ENCODE measurements around the gene CTNNB1.

CTNNB1 gene

DNA sequence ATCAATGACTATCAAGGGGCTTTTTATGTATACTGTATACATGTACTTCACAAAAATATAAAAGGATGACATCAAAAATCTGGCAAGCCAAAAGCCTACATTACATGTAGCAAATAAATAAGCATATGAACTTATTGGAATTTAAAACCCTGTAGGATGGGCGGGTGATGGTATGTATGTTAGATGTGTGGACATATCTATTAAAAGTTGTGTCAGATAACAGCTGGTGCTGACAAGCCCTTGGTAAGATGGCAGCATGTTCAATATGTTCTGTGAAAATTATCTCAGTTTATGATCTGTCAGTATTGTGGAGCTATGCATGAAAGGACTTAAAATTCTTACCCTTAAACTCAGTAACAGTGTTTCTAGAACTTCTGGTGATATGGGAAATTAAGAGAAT lies 20.1 kb downstream of the CTNNB1 start:
- Mint-ChIP-seq H3K4me1 (ENCODE audit: low read depth) (peaks cover 75% of the 10 kb centered on the region), H3K27ac (peak overlapping the region; percentile 72), H3K27me3 (no peaks in the 10 kb centered on the region), H3K36me3 (ENCODE audit: low read depth) (peaks cover 44% of the 10 kb centered on the region), H3K9me3 (no peaks in the 10 kb centered on the region), H3K4me3 (no peak overlapping the region)
- no peak for DNase-seq

DNA sequence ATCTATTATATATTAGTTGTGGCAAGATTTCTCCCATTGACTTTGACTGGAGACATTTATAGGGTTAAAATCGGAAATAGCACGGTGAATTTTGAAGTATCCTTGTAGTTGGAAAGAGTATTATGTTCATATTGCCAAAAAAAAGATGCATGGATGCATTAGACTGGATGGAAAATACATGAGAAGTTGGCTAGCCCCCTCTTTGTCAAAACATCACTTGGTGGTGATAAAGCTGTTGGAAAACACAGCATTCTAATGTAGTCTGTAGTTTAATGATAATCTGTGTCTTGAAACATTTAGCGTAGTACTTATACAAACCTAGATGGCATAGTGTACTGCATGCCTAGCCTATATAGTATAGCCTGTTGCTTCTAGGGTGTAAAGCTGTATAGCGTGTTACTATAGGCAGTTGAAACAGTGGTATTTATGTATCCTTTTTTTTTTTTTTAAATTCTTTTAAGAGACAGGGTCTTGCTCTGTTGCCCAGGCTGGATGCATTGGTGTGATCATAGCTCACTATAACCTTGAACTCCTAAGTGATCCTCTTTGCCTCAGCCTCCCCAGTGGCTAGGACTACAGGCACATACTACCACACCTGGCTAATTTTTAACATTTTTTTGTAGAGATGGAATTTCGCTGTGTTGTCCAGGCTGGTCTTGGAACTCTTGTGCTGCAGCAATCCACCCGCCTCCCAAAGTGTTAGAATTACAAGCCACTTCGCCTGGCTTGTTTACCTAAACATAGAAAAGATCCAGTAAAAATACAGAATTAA lies 21.8 kb downstream of the CTNNB1 start:
- H3K4me1 Mint-ChIP-seq (ENCODE audit: low read depth), result peaks cover 67% of the 10 kb centered on the region
- no peak overlapping the region for H3K4me3 Mint-ChIP-seq
- DNase-seq, result no peak
- H3K9me3 Mint-ChIP-seq, result no peaks in the 10 kb centered on the region
- no peaks in the 10 kb centered on the region for H3K27me3 Mint-ChIP-seq
- peak overlapping the region; percentile 76 for H3K27ac Mint-ChIP-seq
- H3K36me3 Mint-ChIP-seq (ENCODE audit: low read depth), result peaks cover 58% of the 10 kb centered on the region

DNA sequence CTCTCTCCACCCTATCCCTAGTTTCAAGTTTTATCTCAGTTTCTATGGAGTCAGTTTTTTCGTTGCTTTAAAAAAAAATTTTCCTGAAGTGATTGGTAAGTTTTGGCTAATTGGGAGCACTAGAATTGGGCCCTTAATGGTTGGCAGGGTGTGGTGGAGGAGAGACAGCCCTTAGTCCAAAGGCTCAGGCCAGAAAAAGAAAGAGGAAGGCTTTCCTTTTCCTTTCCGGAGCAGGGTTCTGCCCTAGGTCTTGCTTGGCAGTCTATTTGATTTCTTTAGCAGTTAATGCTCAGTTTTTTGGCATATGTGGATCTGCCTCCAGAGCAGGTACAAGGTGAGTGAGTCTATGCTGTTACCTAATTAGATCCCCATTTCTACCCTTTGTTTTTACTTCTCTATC lies 22.7 kb downstream of the CTNNB1 start:
- no peaks in the 10 kb centered on the region for H3K9me3 Mint-ChIP-seq
- H3K27ac Mint-ChIP-seq, result peak overlapping the region; percentile 76
- H3K36me3 Mint-ChIP-seq (ENCODE audit: low read depth), result peaks cover 64% of the 10 kb centered on the region
- no peaks in the 10 kb centered on the region for H3K27me3 Mint-ChIP-seq
- no peak overlapping the region for H3K4me3 Mint-ChIP-seq
- peaks cover 67% of the 10 kb centered on the region for H3K4me1 Mint-ChIP-seq (ENCODE audit: low read depth)
- DNase-seq, result no peak

DNA sequence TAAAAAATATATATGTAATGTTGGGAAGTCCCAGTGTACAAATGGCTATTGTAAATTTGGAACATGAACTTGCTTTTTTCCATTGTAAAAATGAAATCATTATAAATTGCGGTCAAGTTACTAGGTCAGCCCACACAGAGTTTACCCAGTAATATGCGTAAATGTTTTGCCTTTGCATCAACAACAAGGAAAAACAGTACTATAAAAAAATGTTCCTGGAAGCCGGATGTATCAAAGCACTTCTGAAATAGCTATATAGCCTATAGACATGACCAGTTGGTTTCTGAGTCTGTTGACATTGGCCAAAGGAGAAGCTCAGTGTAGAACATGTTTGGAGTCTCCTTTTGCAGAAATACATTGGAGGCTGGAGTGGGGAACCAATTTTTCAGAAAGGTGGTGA lies 23.2 kb downstream of the CTNNB1 start:
- Mint-ChIP-seq H3K9me3 (no peaks in the 10 kb centered on the region), H3K36me3 (ENCODE audit: low read depth) (peaks cover 67% of the 10 kb centered on the region), H3K27ac (peak overlapping the region; percentile 76), H3K27me3 (no peaks in the 10 kb centered on the region), H3K4me3 (no peak overlapping the region), H3K4me1 (ENCODE audit: low read depth) (peaks cover 65% of the 10 kb centered on the region)
- DNase-seq, result no peak

DNA sequence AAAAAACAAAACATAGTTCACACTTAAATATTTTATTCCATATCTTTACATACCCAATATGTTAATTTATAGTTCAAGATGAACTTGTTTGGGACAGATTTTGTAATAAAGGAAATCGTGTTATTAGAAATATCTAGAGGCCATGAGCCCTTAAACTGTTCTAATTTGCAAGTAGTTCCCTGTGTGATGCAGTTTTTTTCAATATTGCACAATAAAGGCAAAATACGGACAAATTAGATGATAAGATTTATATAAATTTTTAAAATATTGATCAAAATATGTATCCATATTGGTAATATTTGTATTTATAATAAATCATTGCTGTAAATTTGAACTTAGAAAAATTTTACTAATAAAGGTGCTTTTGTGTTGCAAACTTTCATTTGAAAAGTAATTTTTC lies 23.8 kb downstream of the CTNNB1 start:
- DNase-seq, result no peak
- no peak overlapping the region for H3K27ac Mint-ChIP-seq
- no peak overlapping the region for H3K4me3 Mint-ChIP-seq
- H3K36me3 Mint-ChIP-seq (ENCODE audit: low read depth), result peaks cover 70% of the 10 kb centered on the region
- H3K4me1 Mint-ChIP-seq (ENCODE audit: low read depth), result peaks cover 67% of the 10 kb centered on the region
- H3K9me3 Mint-ChIP-seq, result no peaks in the 10 kb centered on the region
- H3K27me3 Mint-ChIP-seq, result no peaks in the 10 kb centered on the region

DNA sequence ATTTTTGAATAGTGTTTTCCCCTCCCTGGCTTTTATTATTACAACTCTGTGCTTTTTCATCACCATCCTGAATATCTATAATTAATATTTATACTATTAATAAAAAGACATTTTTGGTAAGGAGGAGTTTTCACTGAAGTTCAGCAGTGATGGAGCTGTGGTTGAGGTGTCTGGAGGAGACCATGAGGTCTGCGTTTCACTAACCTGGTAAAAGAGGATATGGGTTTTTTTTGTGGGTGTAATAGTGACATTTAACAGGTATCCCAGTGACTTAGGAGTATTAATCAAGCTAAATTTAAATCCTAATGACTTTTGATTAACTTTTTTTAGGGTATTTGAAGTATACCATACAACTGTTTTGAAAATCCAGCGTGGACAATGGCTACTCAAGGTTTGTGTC lies 24.4 kb downstream of the CTNNB1 start:
- no peaks in the 10 kb centered on the region for H3K9me3 Mint-ChIP-seq
- peaks cover 74% of the 10 kb centered on the region for H3K36me3 Mint-ChIP-seq (ENCODE audit: low read depth)
- H3K4me1 Mint-ChIP-seq (ENCODE audit: low read depth), result peaks cover 68% of the 10 kb centered on the region
- H3K4me3 Mint-ChIP-seq, result no peak overlapping the region
- H3K27ac Mint-ChIP-seq, result peak overlapping the region; percentile 79
- no peak for DNase-seq
- no peaks in the 10 kb centered on the region for H3K27me3 Mint-ChIP-seq

DNA sequence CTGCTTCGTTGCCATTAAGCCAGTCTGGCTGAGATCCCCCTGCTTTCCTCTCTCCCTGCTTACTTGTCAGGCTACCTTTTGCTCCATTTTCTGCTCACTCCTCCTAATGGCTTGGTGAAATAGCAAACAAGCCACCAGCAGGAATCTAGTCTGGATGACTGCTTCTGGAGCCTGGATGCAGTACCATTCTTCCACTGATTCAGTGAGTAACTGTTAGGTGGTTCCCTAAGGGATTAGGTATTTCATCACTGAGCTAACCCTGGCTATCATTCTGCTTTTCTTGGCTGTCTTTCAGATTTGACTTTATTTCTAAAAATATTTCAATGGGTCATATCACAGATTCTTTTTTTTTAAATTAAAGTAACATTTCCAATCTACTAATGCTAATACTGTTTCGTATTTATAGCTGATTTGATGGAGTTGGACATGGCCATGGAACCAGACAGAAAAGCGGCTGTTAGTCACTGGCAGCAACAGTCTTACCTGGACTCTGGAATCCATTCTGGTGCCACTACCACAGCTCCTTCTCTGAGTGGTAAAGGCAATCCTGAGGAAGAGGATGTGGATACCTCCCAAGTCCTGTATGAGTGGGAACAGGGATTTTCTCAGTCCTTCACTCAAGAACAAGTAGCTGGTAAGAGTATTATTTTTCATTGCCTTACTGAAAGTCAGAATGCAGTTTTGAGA lies 25.0 kb downstream of the CTNNB1 start:
- Mint-ChIP-seq H3K27ac (peak overlapping the region; percentile 79), H3K4me3 (no peak overlapping the region), H3K9me3 (no peaks in the 10 kb centered on the region), H3K27me3 (no peaks in the 10 kb centered on the region), H3K36me3 (ENCODE audit: low read depth) (peaks cover 80% of the 10 kb centered on the region), H3K4me1 (ENCODE audit: low read depth) (peaks cover 64% of the 10 kb centered on the region)
- DNase-seq, result no peak

DNA sequence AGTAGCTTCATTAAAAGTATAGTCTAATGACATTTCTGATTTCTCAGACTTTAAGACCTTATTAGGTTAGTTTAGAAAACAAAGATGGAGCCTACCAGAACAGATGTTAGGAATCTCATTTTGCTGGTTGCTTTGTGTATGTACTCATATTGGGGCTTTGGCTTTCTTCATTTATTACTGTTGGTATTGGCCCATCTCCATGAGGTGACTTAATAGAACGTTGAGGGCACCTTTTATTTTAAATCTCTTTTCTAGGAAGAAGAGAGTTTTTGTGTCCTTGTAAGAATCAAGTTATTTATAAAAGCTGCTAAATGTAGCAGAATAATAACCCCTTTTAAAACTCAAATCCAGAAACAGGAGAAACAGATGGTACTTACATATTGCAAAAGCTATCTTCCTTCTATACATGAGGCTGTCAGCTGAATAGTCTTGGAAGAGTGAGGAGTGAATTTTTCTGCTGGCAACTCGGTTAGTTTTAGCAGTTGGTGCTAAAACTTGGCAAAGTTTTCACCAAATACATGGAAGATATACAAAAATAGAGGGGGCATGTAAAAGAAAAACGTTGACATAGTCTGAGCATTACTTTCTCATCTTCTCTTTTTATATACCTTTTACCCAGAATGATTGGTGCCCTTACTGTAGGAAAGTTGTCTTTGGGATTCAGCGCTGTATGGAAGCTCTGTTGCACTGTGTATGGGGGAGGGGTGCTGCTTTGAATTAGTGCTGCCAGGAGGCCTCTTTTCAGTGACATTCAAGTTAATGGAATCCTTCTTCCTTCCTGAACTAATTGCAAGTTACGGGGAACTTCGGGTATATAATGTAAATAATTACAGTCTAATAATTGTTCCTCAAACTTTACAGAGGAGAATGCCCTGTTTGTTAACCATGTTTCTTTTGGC lies 35.8 kb downstream of the CTNNB1 start:
- no peak for DNase-seq
- Mint-ChIP-seq H3K4me1 (ENCODE audit: low read depth) (peaks cover 4% of the 10 kb centered on the region), H3K4me3 (no peak overlapping the region), H3K27me3 (no peaks in the 10 kb centered on the region), H3K27ac (peak overlapping the region; percentile 37), H3K9me3 (no peaks in the 10 kb centered on the region), H3K36me3 (ENCODE audit: low read depth) (peaks cover 99% of the 10 kb centered on the region)

DNA sequence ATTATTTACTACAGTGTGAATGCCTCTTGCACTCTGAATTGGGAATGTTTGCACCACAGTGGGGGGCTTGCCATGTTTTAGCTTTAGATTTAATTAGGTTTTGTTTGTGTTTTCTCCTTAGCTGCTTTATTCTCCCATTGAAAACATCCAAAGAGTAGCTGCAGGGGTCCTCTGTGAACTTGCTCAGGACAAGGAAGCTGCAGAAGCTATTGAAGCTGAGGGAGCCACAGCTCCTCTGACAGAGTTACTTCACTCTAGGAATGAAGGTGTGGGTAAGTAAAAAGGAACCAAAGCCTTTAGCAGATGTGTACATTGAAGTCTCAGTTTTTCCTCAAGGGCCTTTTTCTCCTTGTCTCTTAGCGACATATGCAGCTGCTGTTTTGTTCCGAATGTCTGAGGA lies 36.9 kb downstream of the CTNNB1 start:
- Mint-ChIP-seq H3K27me3 (no peaks in the 10 kb centered on the region), H3K9me3 (no peaks in the 10 kb centered on the region), H3K36me3 (ENCODE audit: low read depth) (peaks cover 98% of the 10 kb centered on the region), H3K4me1 (ENCODE audit: low read depth) (peaks cover 1% of the 10 kb centered on the region), H3K27ac (peak overlapping the region; percentile 52), H3K4me3 (no peak overlapping the region)
- DNase-seq, result no peak

DNA sequence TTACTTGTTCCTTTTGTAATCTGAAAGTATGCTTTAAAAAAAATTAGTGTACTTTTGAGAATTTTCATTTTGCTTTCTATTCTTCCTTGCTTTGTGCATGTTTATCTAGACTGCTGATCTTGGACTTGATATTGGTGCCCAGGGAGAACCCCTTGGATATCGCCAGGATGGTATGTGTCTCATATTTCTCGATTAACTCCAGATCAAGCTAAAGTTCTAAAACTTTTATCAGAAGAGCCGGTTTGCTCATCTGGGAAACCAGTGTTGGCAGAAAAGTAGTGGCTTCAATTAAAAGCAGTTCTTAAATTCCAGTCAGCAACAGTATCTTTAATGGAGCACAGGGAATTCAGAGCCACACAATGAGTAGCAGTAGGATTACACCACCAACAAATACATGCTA lies 38.6 kb downstream of the CTNNB1 start:
- Mint-ChIP-seq H3K27ac (peak overlapping the region; percentile 53), H3K4me1 (ENCODE audit: low read depth) (peaks cover 1% of the 10 kb centered on the region), H3K4me3 (no peak overlapping the region), H3K27me3 (no peaks in the 10 kb centered on the region), H3K36me3 (ENCODE audit: low read depth) (peaks cover 96% of the 10 kb centered on the region), H3K9me3 (no peaks in the 10 kb centered on the region)
- no peak for DNase-seq

DNA sequence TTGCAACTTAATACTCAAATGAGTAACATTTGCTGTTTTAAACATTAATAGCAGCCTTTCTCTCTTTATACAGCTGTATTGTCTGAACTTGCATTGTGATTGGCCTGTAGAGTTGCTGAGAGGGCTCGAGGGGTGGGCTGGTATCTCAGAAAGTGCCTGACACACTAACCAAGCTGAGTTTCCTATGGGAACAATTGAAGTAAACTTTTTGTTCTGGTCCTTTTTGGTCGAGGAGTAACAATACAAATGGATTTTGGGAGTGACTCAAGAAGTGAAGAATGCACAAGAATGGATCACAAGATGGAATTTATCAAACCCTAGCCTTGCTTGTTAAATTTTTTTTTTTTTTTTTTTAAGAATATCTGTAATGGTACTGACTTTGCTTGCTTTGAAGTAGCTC lies 40.3 kb downstream of the CTNNB1 start:
- Mint-ChIP-seq H3K36me3 (ENCODE audit: low read depth) (peaks cover 86% of the 10 kb centered on the region), H3K27me3 (no peaks in the 10 kb centered on the region), H3K9me3 (no peaks in the 10 kb centered on the region), H3K27ac (peak overlapping the region; percentile 78), H3K4me3 (no peak overlapping the region), H3K4me1 (ENCODE audit: low read depth) (peaks cover 1% of the 10 kb centered on the region)
- no peak for DNase-seq

DNA sequence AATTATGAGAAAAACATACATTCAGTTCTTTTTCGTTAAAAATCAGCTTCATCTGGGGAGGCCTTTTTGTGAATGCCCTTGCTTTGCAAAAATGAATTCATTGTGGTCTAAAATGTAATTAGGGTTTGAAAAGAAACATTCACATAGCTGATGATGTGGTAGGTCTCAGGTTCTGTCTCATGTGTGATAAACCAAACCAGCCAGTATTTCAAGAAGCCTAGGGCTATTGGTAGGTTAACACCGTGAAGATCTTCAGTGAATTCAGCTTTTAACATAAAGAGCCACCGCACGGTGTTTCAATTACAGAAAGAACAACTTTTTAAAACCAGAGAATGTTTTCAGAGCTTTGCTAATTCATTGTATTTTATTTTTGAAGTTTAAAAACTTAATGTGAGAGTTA lies 41.9 kb downstream of the CTNNB1 start:
- no peak overlapping the region for H3K4me3 Mint-ChIP-seq
- H3K27me3 Mint-ChIP-seq, result no peaks in the 10 kb centered on the region
- DNase-seq, result no peak
- peaks cover 1% of the 10 kb centered on the region for H3K4me1 Mint-ChIP-seq (ENCODE audit: low read depth)
- no peaks in the 10 kb centered on the region for H3K9me3 Mint-ChIP-seq
- H3K36me3 Mint-ChIP-seq (ENCODE audit: low read depth), result peaks cover 78% of the 10 kb centered on the region
- H3K27ac Mint-ChIP-seq, result no peak overlapping the region

DNA sequence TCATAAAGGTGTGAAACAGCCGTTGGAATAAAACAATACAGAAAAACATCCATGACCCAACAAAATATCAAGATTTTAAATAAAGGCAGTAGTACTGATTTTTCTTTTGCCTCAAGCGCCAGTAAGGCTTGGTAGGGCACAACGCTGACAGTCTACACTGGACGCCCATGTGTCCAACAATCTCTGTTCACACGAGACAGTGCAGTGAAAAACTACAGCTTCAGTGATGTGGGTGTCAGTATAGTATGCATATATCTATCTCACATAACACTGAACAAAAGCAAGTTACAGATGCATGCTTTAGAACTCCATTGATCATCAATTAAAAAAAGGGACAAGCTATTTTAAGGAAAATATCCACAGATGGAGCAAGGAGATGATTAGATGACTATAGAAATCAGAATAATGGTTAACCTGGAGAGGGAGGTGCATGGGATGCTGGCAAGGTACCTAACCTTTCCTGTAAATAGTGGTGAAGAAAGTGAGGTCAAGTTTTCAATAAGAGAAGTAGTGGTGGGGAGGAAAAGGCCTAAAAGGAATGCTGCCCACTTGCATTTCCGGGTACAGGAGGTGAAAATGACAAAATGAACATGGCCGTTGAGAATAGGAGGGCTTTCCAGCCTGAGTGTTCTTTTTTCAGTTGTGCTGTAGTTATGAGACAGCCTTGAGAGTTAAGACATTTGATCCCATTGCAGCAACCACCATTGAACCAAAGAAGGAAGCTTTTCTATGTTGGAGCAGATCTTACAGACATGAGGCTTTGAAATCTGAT lies 42.7 kb downstream of the CTNNB1 start:
- peaks cover 1% of the 10 kb centered on the region for H3K4me1 Mint-ChIP-seq (ENCODE audit: low read depth)

DNA sequence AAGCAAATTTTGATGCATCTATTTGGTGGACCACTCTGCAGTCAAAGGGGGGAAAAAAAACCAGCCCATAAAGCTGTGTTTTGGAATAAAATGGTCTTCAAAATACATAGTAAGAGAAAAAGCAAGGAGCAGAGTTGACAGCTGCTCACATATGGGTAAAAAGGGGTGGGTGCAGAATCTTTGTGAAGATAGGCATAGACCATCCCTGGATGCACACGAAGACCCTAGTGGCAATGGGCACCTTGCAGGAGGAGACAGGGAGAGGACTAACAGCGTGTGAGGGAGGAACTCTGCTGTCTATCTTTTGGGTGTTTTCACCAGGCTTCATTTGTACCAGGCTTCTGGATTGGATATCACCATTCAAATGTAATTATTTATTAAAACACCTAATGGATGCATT lies 43.9 kb downstream of the CTNNB1 start:
- peaks cover 1% of the 10 kb centered on the region for H3K4me1 Mint-ChIP-seq (ENCODE audit: low read depth)
- H3K27ac Mint-ChIP-seq, result no peak overlapping the region

More for the DNA sequence above, 42.7 kb downstream of the CTNNB1 start:
- Mint-ChIP-seq H3K27ac (peak overlapping the region; percentile 54), H3K36me3 (ENCODE audit: low read depth) (peaks cover 69% of the 10 kb centered on the region), H3K27me3 (no peaks in the 10 kb centered on the region), H3K9me3 (no peaks in the 10 kb centered on the region), H3K4me3 (no peak overlapping the region)
- DNase-seq, result no peak

More for the DNA sequence above, 43.9 kb downstream of the CTNNB1 start:
- no peaks in the 10 kb centered on the region for H3K27me3 Mint-ChIP-seq
- no peak for DNase-seq
- peaks cover 57% of the 10 kb centered on the region for H3K36me3 Mint-ChIP-seq (ENCODE audit: low read depth)
- H3K4me3 Mint-ChIP-seq, result no peak overlapping the region
- H3K9me3 Mint-ChIP-seq, result no peaks in the 10 kb centered on the region
